ENCODE data around the gene IFT122. TPM values are rescaled to one million over a fixed set of nuclear protein-coding genes. Genes with fewer than 3 reads are reported as not detected.
"Not testable (repeated sequence)": the region's sequence is repeated elsewhere in the genome, so short reads cannot be mapped to it uniquely, and the experiment has no call there.

Gene IFT122
- total RNA-seq, 2 donors from 2014 or later = 15.6 to 31.5 TPM

- no peak overlapping the region for H3K4me3 ChIP-seq
- intact Hi-C loops (cut with DNase I) = no loop called here
- H3K27ac ChIP-seq = no peak overlapping the region
- DNase-seq = no peak
- TF ChIP-seq CTCF (IDR thresholded peaks at IDR 0.05) = no peak
- no peaks in the 10 kb centered on the region for H3K4me1 ChIP-seq
- H3K9ac ChIP-seq (ENCODE audit: low read depth in 2 of 2, low read length in 2 of 2) = no peak overlapping the region
- H3K36me3 ChIP-seq = no peaks in the 10 kb centered on the region
- no peaks in the 10 kb centered on the region for H3K9me3 ChIP-seq
- H3K27me3 ChIP-seq = no peaks in the 10 kb centered on the region
Measured at GRCh38 chr3:129543999-129544398, 104.0 kb downstream of the IFT122 start.

GRCh38 chr3:129545951-129546350 lies 105.9 kb downstream of the IFT122 start:
- H3K36me3 ChIP-seq; H3K4me3 ChIP-seq; H3K27ac ChIP-seq; H3K9ac ChIP-seq (ENCODE audit: low read depth in 2 of 2, low read length in 2 of 2); intact Hi-C loops (cut with DNase I); H3K9me3 ChIP-seq; H3K27me3 ChIP-seq; H3K4me1 ChIP-seq; DNase-seq: not testable (repeated sequence)

- Histone ChIP-seq H3K4me1 (no peaks in the 10 kb centered on the region), H3K4me3 (no peak overlapping the region), H3K9me3 (no peaks in the 10 kb centered on the region), H3K27ac (no peak overlapping the region), H3K36me3 (no peaks in the 10 kb centered on the region), H3K27me3 (no peaks in the 10 kb centered on the region), H3K9ac (ENCODE audit: low read depth in 2 of 2, low read length in 2 of 2) (no peak overlapping the region)
- no peak for DNase-seq
- intact Hi-C loops (cut with DNase I) = no loop called here
- TF ChIP-seq CTCF (IDR thresholded peaks at IDR 0.05) = no peak
Measured at GRCh38 chr3:129547241-129547640, 107.2 kb downstream of the IFT122 start.

- DNase-seq = no peak
- H3K36me3 ChIP-seq = no peaks in the 10 kb centered on the region
- no peak overlapping the region for H3K4me3 ChIP-seq
- H3K9ac ChIP-seq (ENCODE audit: low read depth in 2 of 2, low read length in 2 of 2) = no peak overlapping the region
- H3K27ac ChIP-seq = no peak overlapping the region
- H3K27me3 ChIP-seq = no peaks in the 10 kb centered on the region
- H3K9me3 ChIP-seq = no peaks in the 10 kb centered on the region
- TF ChIP-seq CTCF (IDR thresholded peaks at IDR 0.05) = no peak
- intact Hi-C loops (cut with DNase I) = no loop called here
- no peaks in the 10 kb centered on the region for H3K4me1 ChIP-seq
Measured at GRCh38 chr3:129548104-129548965, 108.3 kb downstream of the IFT122 start.

- Histone ChIP-seq H3K4me1 (no peaks in the 10 kb centered on the region), H3K9ac (ENCODE audit: low read depth in 2 of 2, low read length in 2 of 2) (no peak overlapping the region), H3K36me3 (no peaks in the 10 kb centered on the region), H3K9me3 (no peaks in the 10 kb centered on the region), H3K27me3 (no peaks in the 10 kb centered on the region), H3K27ac (no peak overlapping the region), H3K4me3 (no peak overlapping the region)
- TF ChIP-seq CTCF (IDR thresholded peaks at IDR 0.05) = no peak
- no peak for DNase-seq
- intact Hi-C loops (cut with DNase I) = no loop called here
Measured at GRCh38 chr3:129549006-129549800, 109.2 kb downstream of the IFT122 start.

Measured in colonic mucosa (tissue), 4 donors.